ENCODE data around the gene ZNF687. TPM values are rescaled to one million over a fixed set of nuclear protein-coding genes. Genes with fewer than 3 reads are reported as not detected.

ZNF687 gene
- polyA plus RNA-seq, 4 donors: 12.2 to 24.0 (median 12.9) TPM

GRCh38 chr1:151286619-151287340 lies 4.7 kb downstream of the ZNF687 start:
- no peak overlapping the region for H3K4me3 ChIP-seq (ENCODE audit: low read depth in 1 of 3, low read length in 3 of 3)
- peaks cover 13 to 73% (median 26%) of the 10 kb centered on the region in 3 donors for H3K36me3 ChIP-seq (ENCODE audit: control insufficient read depth in 3 of 3, insufficient read depth in 2 of 3, low read depth in 1 of 3, low read length in 3 of 3)
- FAIRE-seq (no peak), DNase-seq (no peak)
- 88 to 91% (median 90%) methylated on average over 10 of the region's 10 CpGs for WGBS, 3 donors
- peaks cover 0 to 12% (median 3%) of the 10 kb centered on the region in 3 donors for H3K4me1 ChIP-seq (ENCODE audit: control insufficient read depth in 3 of 3, insufficient read depth in 2 of 3, low read depth in 1 of 3, low read length in 2 of 3)
- no peaks in the 10 kb centered on the region for H3K9me3 ChIP-seq (ENCODE audit: control insufficient read depth in 2 of 2, insufficient read depth in 1 of 2, low read depth in 1 of 2, low read length in 1 of 2)
- no peak overlapping the region for H3K27ac ChIP-seq (ENCODE audit: low read depth in 1 of 3, low read length in 2 of 3)
- no peaks in the 10 kb centered on the region for H3K27me3 ChIP-seq (ENCODE audit: control insufficient read depth in 3 of 3, insufficient read depth in 3 of 3, low read length in 3 of 3)

GRCh38 chr1:151287341-151287699 lies 5.2 kb downstream of the ZNF687 start:
- 84 to 95% (median 90%) methylated on average over 7 of the region's 7 CpGs for WGBS, 3 donors
- H3K4me1 ChIP-seq (ENCODE audit: control insufficient read depth in 3 of 3, insufficient read depth in 2 of 3, low read depth in 1 of 3, low read length in 2 of 3): peaks cover 0 to 12% (median 3%) of the 10 kb centered on the region in 3 donors
- FAIRE-seq (no peak), DNase-seq (no peak)
- no peak overlapping the region for H3K4me3 ChIP-seq (ENCODE audit: low read depth in 1 of 3, low read length in 3 of 3)
- H3K27me3 ChIP-seq (ENCODE audit: control insufficient read depth in 3 of 3, insufficient read depth in 3 of 3, low read length in 3 of 3): no peaks in the 10 kb centered on the region
- peaks cover 13 to 78% (median 29%) of the 10 kb centered on the region in 3 donors for H3K36me3 ChIP-seq (ENCODE audit: control insufficient read depth in 3 of 3, insufficient read depth in 2 of 3, low read depth in 1 of 3, low read length in 3 of 3)
- no peaks in the 10 kb centered on the region for H3K9me3 ChIP-seq (ENCODE audit: control insufficient read depth in 2 of 2, insufficient read depth in 1 of 2, low read depth in 1 of 2, low read length in 1 of 2)
- H3K27ac ChIP-seq (ENCODE audit: low read depth in 1 of 3, low read length in 2 of 3): no peak overlapping the region

GRCh38 chr1:151287767-151288500 lies 5.8 kb downstream of the ZNF687 start:
- no peaks in the 10 kb centered on the region for H3K9me3 ChIP-seq (ENCODE audit: control insufficient read depth in 2 of 2, insufficient read depth in 1 of 2, low read depth in 1 of 2, low read length in 1 of 2)
- 92 to 94% (median 94%) methylated on average over 22 of the region's 22 CpGs for WGBS, 3 donors
- no peak overlapping the region for H3K4me3 ChIP-seq (ENCODE audit: low read depth in 1 of 3, low read length in 3 of 3)
- no peak for FAIRE-seq
- peaks cover 13 to 84% (median 34%) of the 10 kb centered on the region in 3 donors for H3K36me3 ChIP-seq (ENCODE audit: control insufficient read depth in 3 of 3, insufficient read depth in 2 of 3, low read depth in 1 of 3, low read length in 3 of 3)
- peaks cover 0 to 12% (median 3%) of the 10 kb centered on the region in 3 donors for H3K4me1 ChIP-seq (ENCODE audit: control insufficient read depth in 3 of 3, insufficient read depth in 2 of 3, low read depth in 1 of 3, low read length in 2 of 3)
- H3K27me3 ChIP-seq (ENCODE audit: control insufficient read depth in 3 of 3, insufficient read depth in 3 of 3, low read length in 3 of 3): no peaks in the 10 kb centered on the region
- H3K27ac ChIP-seq (ENCODE audit: low read depth in 1 of 3, low read length in 2 of 3): no peak overlapping the region
- no peak for DNase-seq

- 89 to 90% (median 90%) methylated on average over 14 of the region's 14 CpGs for WGBS, 3 donors
- H3K4me3 ChIP-seq (ENCODE audit: low read depth in 1 of 3, low read length in 3 of 3): no peak overlapping the region
- FAIRE-seq (no peak), DNase-seq (no peak)
- no peaks in the 10 kb centered on the region for H3K9me3 ChIP-seq (ENCODE audit: control insufficient read depth in 2 of 2, insufficient read depth in 1 of 2, low read depth in 1 of 2, low read length in 1 of 2)
- peaks cover 0 to 11% (median 2%) of the 10 kb centered on the region in 3 donors for H3K4me1 ChIP-seq (ENCODE audit: control insufficient read depth in 3 of 3, insufficient read depth in 2 of 3, low read depth in 1 of 3, low read length in 2 of 3)
- no peaks in the 10 kb centered on the region for H3K27me3 ChIP-seq (ENCODE audit: control insufficient read depth in 3 of 3, insufficient read depth in 3 of 3, low read length in 3 of 3)
- no peak overlapping the region for H3K27ac ChIP-seq (ENCODE audit: low read depth in 1 of 3, low read length in 2 of 3)
- peaks cover 16 to 90% (median 36%) of the 10 kb centered on the region in 3 donors for H3K36me3 ChIP-seq (ENCODE audit: control insufficient read depth in 3 of 3, insufficient read depth in 2 of 3, low read depth in 1 of 3, low read length in 3 of 3)
These were observed 6.4 kb downstream of the ZNF687 start for GRCh38 chr1:151288502-151288901.

- H3K4me1 ChIP-seq (ENCODE audit: control insufficient read depth in 3 of 3, insufficient read depth in 2 of 3, low read depth in 1 of 3, low read length in 2 of 3): peaks cover 0 to 3% (median 0%) of the 10 kb centered on the region in 3 donors
- no peak for DNase-seq
- no peak overlapping the region for H3K27ac ChIP-seq (ENCODE audit: low read depth in 1 of 3, low read length in 2 of 3)
- H3K9me3 ChIP-seq (ENCODE audit: control insufficient read depth in 2 of 2, insufficient read depth in 1 of 2, low read depth in 1 of 2, low read length in 1 of 2): no peaks in the 10 kb centered on the region
- FAIRE-seq: no peak
- no peak overlapping the region for H3K4me3 ChIP-seq (ENCODE audit: low read depth in 1 of 3, low read length in 3 of 3)
- 73 to 81% (median 75%) methylated on average over 18 of the region's 18 CpGs for WGBS, 3 donors
- no peaks in the 10 kb centered on the region for H3K27me3 ChIP-seq (ENCODE audit: control insufficient read depth in 3 of 3, insufficient read depth in 3 of 3, low read length in 3 of 3)
- peaks cover 21 to 95% (median 40%) of the 10 kb centered on the region in 3 donors for H3K36me3 ChIP-seq (ENCODE audit: control insufficient read depth in 3 of 3, insufficient read depth in 2 of 3, low read depth in 1 of 3, low read length in 3 of 3)
These were observed 7.2 kb downstream of the ZNF687 start for GRCh38 chr1:151289080-151289935.

GRCh38 chr1:151289991-151290708 lies 8.1 kb downstream of the ZNF687 start:
- WGBS, 3 donors: 88% methylated on average over 21 of the region's 21 CpGs
- Histone ChIP-seq H3K9me3 (ENCODE audit: control insufficient read depth in 2 of 2, insufficient read depth in 1 of 2, low read depth in 1 of 2, low read length in 1 of 2) (no peaks in the 10 kb centered on the region), H3K27ac (ENCODE audit: low read depth in 1 of 3, low read length in 2 of 3) (no peak overlapping the region), H3K4me1 (ENCODE audit: control insufficient read depth in 3 of 3, insufficient read depth in 2 of 3, low read depth in 1 of 3, low read length in 2 of 3) (no peaks in the 10 kb centered on the region), H3K36me3 (ENCODE audit: control insufficient read depth in 3 of 3, insufficient read depth in 2 of 3, low read depth in 1 of 3, low read length in 3 of 3) (peaks cover 23 to 98% (median 48%) of the 10 kb centered on the region in 3 donors), H3K27me3 (ENCODE audit: control insufficient read depth in 3 of 3, insufficient read depth in 3 of 3, low read length in 3 of 3) (no peaks in the 10 kb centered on the region), H3K4me3 (ENCODE audit: low read depth in 1 of 3, low read length in 3 of 3) (no peak overlapping the region)
- FAIRE-seq: no peak
- no peak for DNase-seq

- Histone ChIP-seq H3K27ac (ENCODE audit: low read depth in 1 of 3, low read length in 2 of 3) (no peak overlapping the region), H3K4me1 (ENCODE audit: control insufficient read depth in 3 of 3, insufficient read depth in 2 of 3, low read depth in 1 of 3, low read length in 2 of 3) (no peaks in the 10 kb centered on the region), H3K4me3 (ENCODE audit: low read depth in 1 of 3, low read length in 3 of 3) (no peak overlapping the region), H3K27me3 (ENCODE audit: control insufficient read depth in 3 of 3, insufficient read depth in 3 of 3, low read length in 3 of 3) (no peaks in the 10 kb centered on the region), H3K9me3 (ENCODE audit: control insufficient read depth in 2 of 2, insufficient read depth in 1 of 2, low read depth in 1 of 2, low read length in 1 of 2) (no peaks in the 10 kb centered on the region), H3K36me3 (ENCODE audit: control insufficient read depth in 3 of 3, insufficient read depth in 2 of 3, low read depth in 1 of 3, low read length in 3 of 3) (peaks cover 25 to 97% (median 49%) of the 10 kb centered on the region in 3 donors)
- DNase-seq (no peak), FAIRE-seq (no peak)
- WGBS, 3 donors: 78 to 88% (median 85%) methylated on average over 16 to 19 of the region's 19 CpGs
These were observed 8.7 kb downstream of the ZNF687 start for GRCh38 chr1:151290709-151291303.
